ENCODE results near the gene ZFHX3.

DNA sequence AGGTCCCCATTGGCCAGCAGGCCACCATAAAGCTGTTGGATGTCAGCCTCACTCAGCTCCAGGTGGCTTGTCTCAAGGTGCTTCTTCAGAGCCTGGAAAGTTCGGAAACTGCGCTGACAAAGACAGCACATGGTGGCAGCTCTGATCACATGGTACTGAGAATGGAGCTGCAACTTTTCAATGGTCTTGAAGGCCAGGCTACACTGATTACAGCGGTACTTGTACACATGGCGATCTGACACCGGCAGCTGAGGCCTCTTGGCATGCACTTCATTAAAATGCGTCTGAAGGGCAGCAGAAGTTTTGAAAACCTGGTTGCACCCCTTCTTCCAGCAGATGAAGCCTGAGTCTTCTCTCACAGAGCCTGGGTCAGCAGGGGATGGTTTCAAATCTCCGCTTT is 249.7 kb downstream of the ZFHX3 start:
- TF ChIP-seq, protein P1, sequence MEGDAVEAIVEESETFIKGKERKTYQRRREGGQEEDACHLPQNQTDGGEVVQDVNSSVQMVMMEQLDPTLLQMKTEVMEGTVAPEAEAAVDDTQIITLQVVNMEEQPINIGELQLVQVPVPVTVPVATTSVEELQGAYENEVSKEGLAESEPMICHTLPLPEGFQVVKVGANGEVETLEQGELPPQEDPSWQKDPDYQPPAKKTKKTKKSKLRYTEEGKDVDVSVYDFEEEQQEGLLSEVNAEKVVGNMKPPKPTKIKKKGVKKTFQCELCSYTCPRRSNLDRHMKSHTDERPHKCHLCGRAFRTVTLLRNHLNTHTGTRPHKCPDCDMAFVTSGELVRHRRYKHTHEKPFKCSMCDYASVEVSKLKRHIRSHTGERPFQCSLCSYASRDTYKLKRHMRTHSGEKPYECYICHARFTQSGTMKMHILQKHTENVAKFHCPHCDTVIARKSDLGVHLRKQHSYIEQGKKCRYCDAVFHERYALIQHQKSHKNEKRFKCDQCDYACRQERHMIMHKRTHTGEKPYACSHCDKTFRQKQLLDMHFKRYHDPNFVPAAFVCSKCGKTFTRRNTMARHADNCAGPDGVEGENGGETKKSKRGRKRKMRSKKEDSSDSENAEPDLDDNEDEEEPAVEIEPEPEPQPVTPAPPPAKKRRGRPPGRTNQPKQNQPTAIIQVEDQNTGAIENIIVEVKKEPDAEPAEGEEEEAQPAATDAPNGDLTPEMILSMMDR (IDR thresholded peaks at IDR 0.05; ENCODE audit: poor library complexity, severe bottlenecking): no peak
- TF ChIP-seq SMC3 (conservative IDR thresholded peaks at IDR 0.05; ENCODE audit: poor library complexity): no peak
- TF ChIP-seq POLR2AphosphoS5 (IDR thresholded peaks at IDR 0.05): no peak
- TF ChIP-seq RAD21 (conservative IDR thresholded peaks at IDR 0.05): no peak
- TF ChIP-seq REST (IDR thresholded peaks at IDR 0.05; ENCODE audit: borderline replicate concordance): no peak

All from neural cell (in vitro differentiated cells).